ENCODE results near the gene ATG16L2. TPM values are rescaled to one million over a fixed set of nuclear protein-coding genes. Genes with fewer than 3 reads are reported as not detected.
"Not testable (repeated sequence)": the region's sequence is repeated elsewhere in the genome, so short reads cannot be mapped to it uniquely, and the experiment has no call there.

The ATG16L2 gene
- total RNA-seq, 2 donors from 2014 or later, result 11.9 to 16.3 TPM

- intact Hi-C loops (cut with DNase I), result no loop called here
- ATAC-seq, result no peak
- no peak for DNase-seq
Observed at GRCh38 chr11:72778535-72779494, 35.4 kb upstream of the ATG16L2 start.

- DNase-seq (no peak), ATAC-seq (no peak)
- intact Hi-C loops (cut with DNase I), result no loop called here
Observed at GRCh38 chr11:72779495-72780128, 34.6 kb upstream of the ATG16L2 start.

GRCh38 chr11:72780296-72781062 lies 33.7 kb upstream of the ATG16L2 start:
- ATAC-seq (no peak), DNase-seq (no peak)
- intact Hi-C loops (cut with DNase I), result no loop called here

GRCh38 chr11:72781063-72781312 lies 33.2 kb upstream of the ATG16L2 start:
- DNase-seq, result no peak
- intact Hi-C loops (cut with DNase I), result no loop called here
- ATAC-seq, result peak; percentile 3 to 10

GRCh38 chr11:72781313-72782080 lies 32.7 kb upstream of the ATG16L2 start:
- ATAC-seq, result peak; percentile 45 to 58
- DNase-seq, result peak; percentile 51
- intact Hi-C loops (cut with DNase I), result no loop called here

GRCh38 chr11:72782081-72782920 lies 31.9 kb upstream of the ATG16L2 start:
- ATAC-seq, result no peak
- no peak for DNase-seq
- intact Hi-C loops (cut with DNase I), result no loop called here

- ATAC-seq (no peak), DNase-seq (no peak)
- intact Hi-C loops (cut with DNase I), result no loop called here
Observed at GRCh38 chr11:72783144-72783905, 30.9 kb upstream of the ATG16L2 start.

- ATAC-seq (no peak), DNase-seq (no peak)
- intact Hi-C loops (cut with DNase I), result no loop called here
Observed at GRCh38 chr11:72784662-72785061, 29.5 kb upstream of the ATG16L2 start.

- DNase-seq (no peak), ATAC-seq (no peak)
- intact Hi-C loops (cut with DNase I), result no loop called here
Observed at GRCh38 chr11:72786305-72787215, 27.7 kb upstream of the ATG16L2 start.

- intact Hi-C loops (cut with DNase I), result no loop called here
- DNase-seq, result no peak
- ATAC-seq, result peak in 1 of 2 donors; percentile 24
Observed at GRCh38 chr11:72787216-72788104, 26.8 kb upstream of the ATG16L2 start.

- no peak for DNase-seq
- no peak for ATAC-seq
- intact Hi-C loops (cut with DNase I), result no loop called here
Observed at GRCh38 chr11:72788241-72788640, 26.0 kb upstream of the ATG16L2 start.

GRCh38 chr11:72789493-72790131 lies 24.6 kb upstream of the ATG16L2 start:
- DNase-seq (no peak), ATAC-seq (peak; percentile 4 to 37)
- intact Hi-C loops (cut with DNase I), result loop anchor here in 1 of 2 donors (5.0 kb wide), 1 partner anchor 62 kb away; no protein-coding TSS in a partner anchor

- intact Hi-C loops (cut with DNase I), result loop anchor here in 1 of 2 donors (5.0 kb wide), 1 partner anchor 64 kb away; no protein-coding TSS in a partner anchor
- not testable (repeated sequence) for ATAC-seq, DNase-seq
Observed at GRCh38 chr11:72791228-72791627, 23.0 kb upstream of the ATG16L2 start.

GRCh38 chr11:72792437-72793021 lies 21.7 kb upstream of the ATG16L2 start:
- intact Hi-C loops (cut with DNase I), result loop anchor here (1.0 to 5.0 kb wide), 2 partner anchors 65 to 67 kb away; no protein-coding TSS in a partner anchor
- no peak for ATAC-seq

GRCh38 chr11:72793076-72793424 lies 21.2 kb upstream of the ATG16L2 start:
- ATAC-seq (no peak), DNase-seq (no peak)
- intact Hi-C loops (cut with DNase I), result loop anchor here (1.0 to 5.0 kb wide), 2 partner anchors 66 to 68 kb away; no protein-coding TSS in a partner anchor

More at GRCh38 chr11:72792437-72793021, 21.7 kb upstream of the ATG16L2 start:
- no peak for DNase-seq

All from left cardiac atrium (tissue), 4 donors.